OCI-LY3 (cell line): ENCODE measurements around the gene GP2.

Experiments
- CTCF ChIP-seq: fragments of 200-600, 300-600 bp; sonication (generic); IDR thresholded peaks from 2 replicates; pipeline ENCODE4 v1.5.1; 2014; ENCODE audit warnings: antibody characterized with exemption, low read length, low read depth
- EZH2phosphoT487 ChIP-seq: fragments of 200-600 bp; shearing (Covaris generic); IDR thresholded peaks from 2 replicates; pipeline ENCODE4 v1.6.1; 2018; ENCODE audit warnings: antibody characterized with exemption, mixed run types, low read depth

GRCh38 chr16:20289571-20289970, 37.7 kb downstream of the GP2 start:
- TF ChIP-seq CTCF = no peak
- no peak for TF ChIP-seq EZH2phosphoT487
